GM21723 (cell line): ENCODE data around the gene ZER1.
"Not testable (repeated sequence)": the region's sequence is repeated elsewhere in the genome, so short reads cannot be mapped to it uniquely, and the experiment has no call there.

Experiments
- ATAC-seq: cut with Tn5 transposase; IDR thresholded peaks from one replicate; pipeline ENCODE4 v1.9.1; 2021; ENCODE audit warnings: mild to moderate bottlenecking, moderate library complexity; ENCODE audit not compliant: unreplicated experiment

ZER1 gene

DNA sequence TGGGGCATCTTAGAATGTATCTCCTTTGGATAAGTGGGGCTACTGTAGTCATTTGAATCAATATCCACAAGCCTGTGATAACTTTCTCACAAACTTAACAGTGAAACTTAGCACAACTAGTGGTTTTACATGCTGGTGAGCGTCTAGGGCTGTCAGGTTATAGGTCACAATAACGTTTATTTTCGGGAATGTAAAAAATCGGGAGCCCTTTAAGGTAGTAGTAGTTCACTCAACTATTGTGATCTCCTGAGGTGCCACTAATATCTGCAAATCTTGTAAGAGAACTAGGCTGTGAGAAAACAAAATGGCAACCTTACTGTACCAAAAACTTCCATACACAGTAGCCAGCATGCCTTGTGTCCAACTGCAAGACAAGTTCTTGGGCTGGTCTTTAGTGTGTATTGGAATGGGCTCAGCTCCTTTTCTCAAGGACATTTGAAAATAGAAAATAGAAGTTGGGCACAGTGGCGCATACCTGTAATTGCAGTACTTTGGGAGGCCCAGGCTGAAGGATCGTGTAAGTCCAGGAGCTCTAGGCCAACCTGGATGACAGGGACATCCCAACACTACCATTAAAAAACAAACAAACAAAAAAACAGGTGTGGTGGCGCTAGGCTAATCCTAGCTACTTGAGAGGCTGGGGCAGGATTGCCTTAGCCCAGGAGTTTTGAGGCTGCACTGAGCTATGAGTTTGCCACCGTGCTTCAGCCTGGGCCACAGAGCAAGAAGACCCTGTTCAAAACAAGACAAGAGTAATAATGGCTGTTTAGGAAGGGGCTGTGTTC, 74.6 kb downstream of the ZER1 start:
- ATAC-seq = no peak

DNA sequence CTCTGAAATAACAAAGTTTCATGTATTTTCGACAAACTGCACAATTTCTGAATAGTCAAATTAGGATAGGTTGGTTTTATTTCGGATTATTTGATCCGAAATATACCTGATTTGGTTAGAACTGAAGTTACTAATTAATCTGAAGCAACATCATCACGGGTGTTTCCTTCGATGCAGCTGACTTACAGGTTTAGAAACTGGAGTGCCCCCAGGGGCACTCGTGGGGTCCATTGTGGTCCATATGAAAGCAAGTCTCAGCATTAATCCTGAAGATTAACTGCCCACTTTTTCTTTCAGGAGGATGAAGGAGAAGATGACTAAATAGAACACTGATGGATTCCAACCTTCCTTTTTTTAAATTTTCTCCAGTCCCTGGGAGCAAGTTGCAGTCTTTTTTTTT, 77.4 kb downstream of the ZER1 start:
- ATAC-seq = no peak

DNA sequence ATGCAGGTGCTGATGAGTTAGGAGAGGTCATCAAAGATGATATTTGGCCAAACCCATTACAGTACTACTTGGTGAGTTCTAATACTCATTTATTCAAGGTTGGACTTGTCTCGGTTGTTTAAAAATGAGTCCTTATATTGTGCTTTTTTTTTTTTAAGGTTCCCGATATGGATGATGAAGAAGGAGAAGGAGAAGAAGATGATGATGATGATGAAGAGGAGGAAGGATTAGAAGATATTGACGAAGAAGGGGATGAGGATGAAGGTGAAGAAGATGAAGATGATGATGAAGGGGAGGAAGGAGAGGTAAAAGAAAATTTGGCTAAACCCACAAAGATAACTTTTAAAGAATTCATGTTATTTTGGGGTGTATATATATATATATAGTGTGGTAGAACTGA, 78.0 kb downstream of the ZER1 start:
- not testable (repeated sequence) for ATAC-seq

- ATAC-seq = no peak
Observed at GRCh38 chr9:128690684-128691034, 81.1 kb downstream of the ZER1 start.

GRCh38 chr9:128689820-128690683, 81.7 kb downstream of the ZER1 start:
- ATAC-seq = no peak

DNA sequence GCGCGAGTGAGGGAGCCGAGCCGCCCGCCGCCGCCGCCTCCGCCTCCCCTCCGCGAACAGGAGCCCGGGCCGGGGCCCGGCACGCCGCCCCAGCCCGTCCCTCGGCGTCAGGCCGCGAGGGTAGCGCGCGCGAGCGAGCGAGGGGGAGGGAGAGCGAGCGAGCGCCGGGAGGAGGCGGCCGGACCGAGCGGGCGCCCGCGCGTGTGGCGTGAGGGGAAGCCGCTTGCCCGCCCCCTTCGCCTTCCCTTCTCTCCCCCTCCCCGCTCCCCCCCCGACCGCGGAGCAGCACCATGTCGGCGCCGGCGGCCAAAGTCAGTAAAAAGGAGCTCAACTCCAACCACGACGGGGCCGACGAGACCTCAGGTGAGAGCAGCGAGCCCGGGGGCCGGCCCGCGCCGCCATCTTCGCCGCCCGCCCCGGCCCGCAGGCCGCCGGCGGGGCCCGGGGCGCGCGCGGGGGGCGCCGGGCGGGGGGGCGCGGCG, 82.4 kb downstream of the ZER1 start:
- ATAC-seq = peak; percentile 10

GRCh38 chr9:128688501-128689292, 83.0 kb downstream of the ZER1 start, which contains the start of gene SET:
Gene SET, plus strand, starts transcription at chr9:128689222. Its CDS starts 361 bp downstream, at chr9:128689583.
- ATAC-seq = peak; percentile 62

DNA sequence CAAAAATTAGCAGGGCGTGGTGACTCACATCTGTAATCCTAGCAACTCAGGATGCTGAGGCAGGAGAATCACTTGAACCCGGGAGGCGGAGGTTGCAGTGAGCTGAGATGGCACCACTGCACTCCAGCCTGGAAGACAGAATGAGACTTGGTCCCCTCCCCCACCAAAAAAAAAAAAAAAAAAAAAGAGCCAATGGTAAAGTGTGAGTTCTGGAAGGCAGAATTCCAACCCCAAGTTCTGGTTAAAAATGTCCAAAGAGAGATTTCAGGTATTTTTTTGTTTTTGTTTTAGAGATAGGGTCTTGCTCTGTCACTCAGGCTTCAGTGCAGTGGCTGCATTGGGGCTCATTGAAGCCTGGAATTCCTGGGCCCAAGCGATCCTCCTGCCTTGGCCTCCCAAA, 84.3 kb downstream of the ZER1 start:
- no peak for ATAC-seq

DNA sequence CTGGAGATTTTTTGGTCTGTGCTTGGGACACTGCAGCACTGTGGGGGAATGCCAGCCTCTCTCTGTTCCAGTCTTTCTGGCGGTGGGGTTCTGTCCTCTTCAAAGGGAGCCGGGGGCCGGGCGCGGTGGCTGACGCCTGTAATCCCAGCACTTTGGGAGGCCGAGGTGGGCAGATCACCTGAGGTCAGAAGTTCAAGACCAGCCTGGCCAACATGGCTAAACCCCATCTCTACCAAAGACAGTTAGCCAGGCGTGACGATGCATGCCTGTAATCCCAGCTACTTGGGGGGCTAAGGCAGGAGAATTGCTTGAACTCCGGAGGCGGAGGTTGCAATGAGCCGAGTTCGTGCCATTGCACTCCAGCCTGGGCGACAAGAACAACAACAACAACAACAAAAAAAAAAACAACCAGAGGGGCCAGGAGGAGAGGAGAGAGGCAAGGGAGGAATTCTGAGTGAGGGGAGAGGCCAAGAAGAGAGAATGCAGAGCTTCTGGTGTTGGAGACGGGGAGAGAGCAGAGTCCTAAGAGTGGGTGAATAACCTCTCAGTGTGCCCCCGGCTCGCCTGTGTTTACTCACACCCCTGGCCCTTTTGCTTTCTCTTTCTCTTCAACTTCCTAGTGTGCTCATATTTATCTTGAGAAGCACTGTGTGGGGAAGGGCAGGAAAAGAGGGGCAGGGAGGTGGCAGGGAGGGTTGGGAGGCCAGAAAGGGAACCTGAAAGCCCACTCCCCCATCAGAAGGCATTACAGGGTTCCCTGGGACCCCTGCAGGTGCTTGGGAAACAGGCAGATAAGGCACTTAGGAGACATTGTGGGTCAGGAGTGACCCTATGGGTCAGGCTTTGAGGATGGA, 85.9 kb downstream of the ZER1 start:
- no peak for ATAC-seq

- ATAC-seq = peak; percentile 40
Observed at GRCh38 chr9:128684325-128685199, 87.2 kb downstream of the ZER1 start.

DNA sequence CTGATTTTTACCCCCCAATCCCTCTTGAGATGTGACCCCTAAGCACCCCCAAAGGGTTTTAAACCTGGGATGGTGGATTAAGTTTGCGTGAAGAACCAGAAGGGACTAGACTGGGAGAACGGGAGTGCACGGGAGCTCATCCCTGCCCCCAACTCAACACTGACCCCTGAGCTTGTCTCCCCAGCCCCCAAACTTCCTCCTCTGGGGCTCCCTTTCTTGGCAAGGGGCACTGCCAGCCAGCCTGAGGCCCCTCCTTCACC, 87.7 kb downstream of the ZER1 start:
- no peak for ATAC-seq

DNA sequence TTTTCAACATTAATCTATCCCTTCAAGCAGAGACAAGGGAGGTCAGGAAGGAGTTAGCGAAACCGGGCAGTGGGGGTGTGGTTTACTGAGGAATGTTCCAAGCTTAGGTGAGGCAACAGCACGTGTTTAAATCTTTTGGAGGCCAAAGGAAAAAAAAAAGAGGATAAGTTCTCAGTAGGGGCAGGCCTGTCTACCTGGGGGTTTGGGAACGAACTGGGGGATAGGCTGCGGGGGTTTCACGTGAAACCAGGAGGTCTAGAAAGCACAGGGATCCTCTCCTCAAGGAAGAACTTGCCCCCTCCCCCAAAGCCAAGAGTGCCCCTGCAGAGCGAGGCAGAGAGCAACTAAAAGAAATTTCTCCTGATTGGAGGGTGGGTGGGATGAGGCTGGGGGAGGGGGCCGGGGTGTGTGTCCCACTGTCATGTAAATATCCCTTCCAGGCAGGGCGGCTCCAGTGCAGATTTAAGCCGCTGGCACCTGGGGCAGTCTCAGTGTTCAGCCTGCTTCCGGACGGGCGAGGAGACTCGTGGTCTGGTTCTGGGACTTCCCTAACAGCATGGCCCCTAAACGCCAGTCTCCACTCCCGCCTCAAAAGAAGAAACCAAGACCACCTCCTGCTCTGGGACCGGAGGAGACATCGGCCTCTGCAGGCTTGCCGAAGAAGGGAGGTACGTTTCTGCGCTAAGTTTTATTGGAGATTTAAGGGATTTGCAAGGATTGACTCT, 88.2 kb downstream of the ZER1 start:
- no peak for ATAC-seq
